Measurements from ENCODE around the gene ALKBH3. TPM values are rescaled to one million over a fixed set of nuclear protein-coding genes. Genes with fewer than 3 reads are reported as not detected.

ALKBH3 gene
- total RNA-seq, 1 experiment from 2014 or later = not detected

- H3K79me2 ChIP-seq (ENCODE audit: low read length) = peaks cover 31% of the 10 kb centered on the region
- no peaks in the 10 kb centered on the region for H3K27me3 ChIP-seq (ENCODE audit: low read length)
- no peaks in the 10 kb centered on the region for H3K9me2 ChIP-seq (replicated peaks; ENCODE audit: insufficient read depth, low read length)
- no peaks in the 10 kb centered on the region for H3K9me3 ChIP-seq (ENCODE audit: low read length)
- H3K4me1 ChIP-seq (ENCODE audit: low read length) = no peaks in the 10 kb centered on the region
- no peaks in the 10 kb centered on the region for H4K20me1 ChIP-seq (ENCODE audit: insufficient read depth, low read depth, low read length)
- H3K36me3 ChIP-seq (ENCODE audit: insufficient read depth, low read length) = peaks cover 10% of the 10 kb centered on the region; the same call in 1 of the 2 replicates
- H3K4me3 ChIP-seq (ENCODE audit: low read length) = no peak overlapping the region
- no peak overlapping the region for H3K9ac ChIP-seq (ENCODE audit: low read length)
- H3K27ac ChIP-seq (ENCODE audit: low read length) = no peak overlapping the region
- H2AFZ ChIP-seq (ENCODE audit: low read length) = no peak overlapping the region
- H3K4me2 ChIP-seq (ENCODE audit: low read depth, low read length, poor library complexity, severe bottlenecking) = no peak overlapping the region
- DNase-seq = no peak
Observed at GRCh38 chr11:43845816-43846215, 34.8 kb upstream of the ALKBH3 start.

GRCh38 chr11:43852057-43852636 is 28.5 kb upstream of the ALKBH3 start:
- Histone ChIP-seq H3K27me3 (ENCODE audit: low read length) (no peaks in the 10 kb centered on the region), H3K4me2 (ENCODE audit: low read depth, low read length, poor library complexity, severe bottlenecking) (no peak overlapping the region), H3K9me3 (ENCODE audit: low read length) (no peaks in the 10 kb centered on the region), H3K9ac (ENCODE audit: low read length) (no peak overlapping the region), H3K27ac (ENCODE audit: low read length) (no peak overlapping the region), H4K20me1 (ENCODE audit: insufficient read depth, low read depth, low read length) (no peaks in the 10 kb centered on the region), H2AFZ (ENCODE audit: low read length) (no peak overlapping the region), H3K79me2 (ENCODE audit: low read length) (0 out of 2 replicates have a peak, but pooled peaks cover 6% of the 10 kb centered on the region), H3K9me2 (replicated peaks; ENCODE audit: insufficient read depth, low read length) (no peaks in the 10 kb centered on the region), H3K4me3 (ENCODE audit: low read length) (no peak overlapping the region), H3K36me3 (ENCODE audit: insufficient read depth, low read length) (peaks cover 30% of the 10 kb centered on the region; the same call in 1 of the 2 replicates), H3K4me1 (ENCODE audit: low read length) (no peaks in the 10 kb centered on the region)
- peak; percentile 89 for DNase-seq

- Histone ChIP-seq H3K9me3 (ENCODE audit: low read length) (no peaks in the 10 kb centered on the region), H2AFZ (ENCODE audit: low read length) (no peak overlapping the region), H3K9ac (ENCODE audit: low read length) (no peak overlapping the region), H3K9me2 (replicated peaks; ENCODE audit: insufficient read depth, low read length) (no peaks in the 10 kb centered on the region), H3K27me3 (ENCODE audit: low read length) (no peaks in the 10 kb centered on the region), H3K27ac (ENCODE audit: low read length) (no peak overlapping the region), H3K4me3 (ENCODE audit: low read length) (no peak overlapping the region), H3K4me1 (ENCODE audit: low read length) (no peaks in the 10 kb centered on the region), H4K20me1 (ENCODE audit: insufficient read depth, low read depth, low read length) (no peaks in the 10 kb centered on the region), H3K79me2 (ENCODE audit: low read length) (0 out of 2 replicates have a peak, but pooled peaks cover 6% of the 10 kb centered on the region), H3K4me2 (ENCODE audit: low read depth, low read length, poor library complexity, severe bottlenecking) (no peak overlapping the region), H3K36me3 (ENCODE audit: insufficient read depth, low read length) (peaks cover 33% of the 10 kb centered on the region; the same call in 1 of the 2 replicates)
- no peak for DNase-seq
Observed at GRCh38 chr11:43853781-43854180, 26.9 kb upstream of the ALKBH3 start.

GRCh38 chr11:43856993-43857392 is 23.6 kb upstream of the ALKBH3 start:
- Histone ChIP-seq H3K4me1 (ENCODE audit: low read length) (no peaks in the 10 kb centered on the region), H3K9me3 (ENCODE audit: low read length) (no peaks in the 10 kb centered on the region), H3K36me3 (ENCODE audit: insufficient read depth, low read length) (peaks cover 33% of the 10 kb centered on the region; the same call in 1 of the 2 replicates), H3K79me2 (ENCODE audit: low read length) (no peaks in the 10 kb centered on the region), H3K4me3 (ENCODE audit: low read length) (no peak overlapping the region), H3K9ac (ENCODE audit: low read length) (no peak overlapping the region), H3K4me2 (ENCODE audit: low read depth, low read length, poor library complexity, severe bottlenecking) (no peak overlapping the region), H3K27ac (ENCODE audit: low read length) (no peak overlapping the region), H2AFZ (ENCODE audit: low read length) (no peak overlapping the region), H3K9me2 (replicated peaks; ENCODE audit: insufficient read depth, low read length) (no peaks in the 10 kb centered on the region), H3K27me3 (ENCODE audit: low read length) (no peaks in the 10 kb centered on the region), H4K20me1 (ENCODE audit: insufficient read depth, low read depth, low read length) (no peaks in the 10 kb centered on the region)
- no peak for DNase-seq

GRCh38 chr11:43861141-43861540 is 19.5 kb upstream of the ALKBH3 start:
- H3K27me3 ChIP-seq (ENCODE audit: low read length) = no peaks in the 10 kb centered on the region
- DNase-seq = no peak
- H3K9me3 ChIP-seq (ENCODE audit: low read length) = no peaks in the 10 kb centered on the region
- H4K20me1 ChIP-seq (ENCODE audit: insufficient read depth, low read depth, low read length) = no peaks in the 10 kb centered on the region
- H3K4me1 ChIP-seq (ENCODE audit: low read length) = no peaks in the 10 kb centered on the region
- H3K4me2 ChIP-seq (ENCODE audit: low read depth, low read length, poor library complexity, severe bottlenecking) = no peak overlapping the region
- H3K9me2 ChIP-seq (replicated peaks; ENCODE audit: insufficient read depth, low read length) = no peaks in the 10 kb centered on the region
- no peak overlapping the region for H2AFZ ChIP-seq (ENCODE audit: low read length)
- H3K9ac ChIP-seq (ENCODE audit: low read length) = no peak overlapping the region
- no peak overlapping the region for H3K4me3 ChIP-seq (ENCODE audit: low read length)
- H3K36me3 ChIP-seq (ENCODE audit: insufficient read depth, low read length) = peaks cover 4% of the 10 kb centered on the region; the same call in 1 of the 2 replicates
- H3K27ac ChIP-seq (ENCODE audit: low read length) = no peak overlapping the region
- no peaks in the 10 kb centered on the region for H3K79me2 ChIP-seq (ENCODE audit: low read length)

- H3K4me2 ChIP-seq (ENCODE audit: low read depth, low read length, poor library complexity, severe bottlenecking) = no peak overlapping the region
- no peaks in the 10 kb centered on the region for H3K27me3 ChIP-seq (ENCODE audit: low read length)
- no peak overlapping the region for H3K27ac ChIP-seq (ENCODE audit: low read length)
- no peaks in the 10 kb centered on the region for H3K4me1 ChIP-seq (ENCODE audit: low read length)
- H3K4me3 ChIP-seq (ENCODE audit: low read length) = no peak overlapping the region
- no peaks in the 10 kb centered on the region for H3K79me2 ChIP-seq (ENCODE audit: low read length)
- no peak overlapping the region for H3K9ac ChIP-seq (ENCODE audit: low read length)
- H3K36me3 ChIP-seq (ENCODE audit: insufficient read depth, low read length) = no peaks in the 10 kb centered on the region
- H4K20me1 ChIP-seq (ENCODE audit: insufficient read depth, low read depth, low read length) = no peaks in the 10 kb centered on the region; the same call in 1 of the 2 replicates
- DNase-seq = no peak
- H2AFZ ChIP-seq (ENCODE audit: low read length) = no peak overlapping the region
- no peaks in the 10 kb centered on the region for H3K9me2 ChIP-seq (replicated peaks; ENCODE audit: insufficient read depth, low read length)
- no peaks in the 10 kb centered on the region for H3K9me3 ChIP-seq (ENCODE audit: low read length)
Observed at GRCh38 chr11:43866520-43866919, 14.1 kb upstream of the ALKBH3 start.

- Histone ChIP-seq H3K9me3 (ENCODE audit: low read length) (no peaks in the 10 kb centered on the region), H3K4me2 (ENCODE audit: low read depth, low read length, poor library complexity, severe bottlenecking) (no peak overlapping the region), H3K27ac (ENCODE audit: low read length) (no peak overlapping the region), H3K79me2 (ENCODE audit: low read length) (no peaks in the 10 kb centered on the region), H3K9ac (ENCODE audit: low read length) (no peak overlapping the region), H4K20me1 (ENCODE audit: insufficient read depth, low read depth, low read length) (no peaks in the 10 kb centered on the region; the same call in 1 of the 2 replicates), H3K36me3 (ENCODE audit: insufficient read depth, low read length) (no peaks in the 10 kb centered on the region), H3K9me2 (replicated peaks; ENCODE audit: insufficient read depth, low read length) (no peaks in the 10 kb centered on the region), H3K4me1 (ENCODE audit: low read length) (no peaks in the 10 kb centered on the region), H2AFZ (ENCODE audit: low read length) (no peak overlapping the region), H3K27me3 (ENCODE audit: low read length) (no peaks in the 10 kb centered on the region), H3K4me3 (ENCODE audit: low read length) (no peak overlapping the region)
- no peak for DNase-seq
Observed at GRCh38 chr11:43866969-43867368, 13.7 kb upstream of the ALKBH3 start.

GRCh38 chr11:43868852-43869567 is 11.6 kb upstream of the ALKBH3 start:
- Histone ChIP-seq H3K9me3 (ENCODE audit: low read length) (no peaks in the 10 kb centered on the region), H3K4me2 (ENCODE audit: low read depth, low read length, poor library complexity, severe bottlenecking) (no peak overlapping the region), H4K20me1 (ENCODE audit: insufficient read depth, low read depth, low read length) (no peaks in the 10 kb centered on the region; the same call in 1 of the 2 replicates), H2AFZ (ENCODE audit: low read length) (no peak overlapping the region), H3K4me1 (ENCODE audit: low read length) (no peaks in the 10 kb centered on the region), H3K4me3 (ENCODE audit: low read length) (no peak overlapping the region), H3K9ac (ENCODE audit: low read length) (no peak overlapping the region), H3K36me3 (ENCODE audit: insufficient read depth, low read length) (no peaks in the 10 kb centered on the region), H3K79me2 (ENCODE audit: low read length) (no peaks in the 10 kb centered on the region), H3K9me2 (replicated peaks; ENCODE audit: insufficient read depth, low read length) (no peaks in the 10 kb centered on the region), H3K27ac (ENCODE audit: low read length) (no peak overlapping the region), H3K27me3 (ENCODE audit: low read length) (no peaks in the 10 kb centered on the region)
- DNase-seq = no peak
